ENCODE measurements around the gene CWC22.

GRCh38 chr2:179966778-179967394, 40.2 kb downstream of the CWC22 start:
- no peak for TF ChIP-seq POLR2AphosphoS5 (IDR thresholded peaks at IDR 0.05)
- no peak for TF ChIP-seq CTCF (IDR thresholded peaks at IDR 0.05)
- TF ChIP-seq POLR2A (IDR thresholded peaks at IDR 0.05), result no peak
- TF ChIP-seq EP300 (IDR thresholded peaks at IDR 0.05), result no peak
